H1 (cell line): ENCODE results near the gene NFAM1. TPM values are rescaled to one million over a fixed set of nuclear protein-coding genes. Genes with fewer than 3 reads are reported as not detected.

Experiments used
- CTCF ChIA-PET: fragments of 300-600 bp; sonication (Branson Sonifier 250); formaldehyde crosslinking; loops from one replicate; lab custom pipeline; 2021; ENCODE audit not compliant: partially characterized antibody; lab: Charles Lee
- POLR2A ChIA-PET: fragments of 300-600 bp; sonication (Branson Sonifier 250); formaldehyde crosslinking; loops from one replicate; lab custom pipeline; 2021; ENCODE audit warnings: inconsistent platforms; ENCODE audit not compliant: partially characterized antibody; lab: Charles Lee
- DNase-seq, 2 experiments: peaks; one replicate each; pipeline versions ENCODE4 v3.0.0 to v3.0.0-alpha.2; 2010 to 2022; ENCODE audit warnings: low spot score in 2 of 2, low read depth in 1 of 2, mixed read lengths in 1 of 2
- FAIRE-seq: peaks from 2 replicates; lab custom pipeline; 2011; peaks lifted over from hg19 to GRCh38; lab: Jason Lieb, UNC
- H2AFZ ChIP-seq: 2 replicates; pipeline ENCODE4 v1.8.1; 2012; ENCODE audit warnings: low read length, inconsistent platforms
- H2AK5ac ChIP-seq: 2 replicates; pipeline ENCODE4 v1.6.1; 2013; ENCODE audit warnings: low read depth, low read length
- H2BK120ac ChIP-seq: replicated peaks from 2 replicates; pipeline ENCODE3; 2013; ENCODE audit warnings: low read depth, low read length, inconsistent platforms
- H2BK12ac ChIP-seq: 2 replicates; pipeline ENCODE4 v1.6.1; 2013; ENCODE audit warnings: low read depth, low read length
- H2BK15ac ChIP-seq: 2 replicates; pipeline ENCODE4 v1.6.1; 2013; ENCODE audit warnings: low read length
- H2BK20ac ChIP-seq: 2 replicates; pipeline ENCODE4 v1.6.1; 2013; ENCODE audit warnings: low read length
- H2BK5ac ChIP-seq: 2 replicates; pipeline ENCODE4 v1.6.1; 2013; ENCODE audit warnings: low read depth, low read length
- H3K14ac ChIP-seq: 2 replicates; pipeline ENCODE4 v1.6.1; 2013; ENCODE audit warnings: inconsistent platforms; ENCODE audit not compliant: insufficient read length
- H3K18ac ChIP-seq: 2 replicates; pipeline ENCODE4 v1.6.1; 2013; ENCODE audit warnings: low read length; ENCODE audit errors: extremely low read depth
- H3K23ac ChIP-seq: 2 replicates; pipeline ENCODE4 v1.6.1; 2013; ENCODE audit warnings: inconsistent platforms; ENCODE audit not compliant: insufficient read length
- H3K23me2 ChIP-seq: 2 replicates; pipeline ENCODE4 v1.6.1; 2013; ENCODE audit warnings: low read depth, low read length
- H3K27ac ChIP-seq: 2 replicates; pipeline ENCODE4 v1.6.1; 2011; ENCODE audit warnings: low read depth, low read length, inconsistent platforms
- H3K27me3 ChIP-seq, 4 experiments: replicated peaks in 1 of 4; 1 replicate in 1 of 4; 2 replicates in 3 of 4; pipeline versions ENCODE4 v1.6.1 to v1.8.1; 2011 to 2013; ENCODE audit warnings: low read length in 3 of 4, mild to moderate bottlenecking in 3 of 4, inconsistent platforms in 2 of 4, mixed read lengths in 2 of 4, moderate library complexity in 1 of 4; ENCODE audit not compliant: control insufficient read depth in 3 of 4, insufficient read depth in 3 of 4; ENCODE audit errors: extremely low read depth in 1 of 4
- H3K36me3 ChIP-seq, 4 experiments: 2 replicates each; pipeline versions ENCODE4 v1.6.1 to v1.8.1; 2011 to 2013; ENCODE audit warnings: mild to moderate bottlenecking in 4 of 4, low read length in 3 of 4, moderate library complexity in 2 of 4, control low read depth in 1 of 4, inconsistent platforms in 1 of 4; ENCODE audit not compliant: insufficient read depth in 4 of 4, control insufficient read depth in 2 of 4
- H3K4ac ChIP-seq: replicated peaks from 2 replicates; pipeline ENCODE3; 2013; ENCODE audit warnings: low read length, low read depth, mixed read lengths, inconsistent platforms; ENCODE audit not compliant: insufficient read length
- H3K4me1 ChIP-seq, 4 experiments: replicated peaks in 1 of 4; 1 replicate in 1 of 4; 2 replicates in 3 of 4; pipeline versions ENCODE4 v1.6.1 to v1.8.1; 2011 to 2013; ENCODE audit warnings: low read length in 3 of 4, inconsistent platforms in 2 of 4, mixed read lengths in 1 of 4; ENCODE audit not compliant: insufficient read depth in 4 of 4, control insufficient read depth in 3 of 4
- H3K4me2 ChIP-seq, 2 experiments: 2 replicates each; pipeline versions ENCODE4 v1.6.1 to v1.8.1; 2011 to 2013; ENCODE audit warnings: low read depth in 2 of 2, low read length in 2 of 2, control low read depth in 1 of 2, inconsistent platforms in 1 of 2, mild to moderate bottlenecking in 1 of 2; ENCODE audit not compliant: insufficient read depth in 1 of 2
- H3K4me3 ChIP-seq, 4 experiments: fragments of 200-600, 300-600 bp in 1 of 4; sonication (generic), shearing (Covaris generic), sonication (Bioruptor Twin) in 1 of 4; 2 replicates each; pipeline versions ENCODE4 v1.5.1 to v1.8.1; 2011 to 2016; ENCODE audit warnings: low read length in 4 of 4, low read depth in 3 of 4, control low read depth in 2 of 4, inconsistent platforms in 2 of 4, mild to moderate bottlenecking in 2 of 4, mixed read lengths in 1 of 4, moderate library complexity in 1 of 4; ENCODE audit not compliant: insufficient read depth in 2 of 4; ENCODE audit errors: extremely low read depth in 1 of 4
- H3K56ac ChIP-seq: replicated peaks from 2 replicates; pipeline ENCODE3; 2013; ENCODE audit warnings: low read depth, mild to moderate bottlenecking, mixed read lengths, low read length, inconsistent platforms; ENCODE audit not compliant: insufficient read length
- H3K79me1 ChIP-seq: 2 replicates; pipeline ENCODE4 v1.6.1; 2013; ENCODE audit warnings: low read depth, low read length, control low read depth
- H3K79me2 ChIP-seq, 2 experiments: 2 replicates each; pipeline versions ENCODE4 v1.6.1 to v1.8.1; 2012 to 2013; ENCODE audit warnings: low read length in 2 of 2, mild to moderate bottlenecking in 2 of 2, inconsistent platforms in 1 of 2; ENCODE audit not compliant: insufficient read depth in 2 of 2, control insufficient read depth in 1 of 2
- H3K9ac ChIP-seq, 4 experiments: replicated peaks in 1 of 4; 1 replicate in 1 of 4; 2 replicates in 3 of 4; pipeline versions ENCODE4 v1.6.1 to v1.8.1; 2011 to 2013; ENCODE audit warnings: low read depth in 3 of 4, low read length in 3 of 4, control low read depth in 2 of 4, mild to moderate bottlenecking in 2 of 4, moderate library complexity in 2 of 4, inconsistent platforms in 1 of 4; ENCODE audit errors: extremely low read depth in 1 of 4
- H3K9me3 ChIP-seq, 2 experiments: 2 replicates each; pipeline versions ENCODE4 v1.6.1 to v1.8.1; 2012 to 2013; ENCODE audit warnings: mild to moderate bottlenecking in 2 of 2, moderate library complexity in 2 of 2, control low read depth in 1 of 2, inconsistent platforms in 1 of 2, low read depth in 1 of 2, low read length in 1 of 2, mixed read lengths in 1 of 2; ENCODE audit not compliant: insufficient read depth in 2 of 2
- H4K20me1 ChIP-seq, 2 experiments: replicated peaks in 1 of 2; 2 replicates each; pipeline versions ENCODE3 to v1.8.1; 2011 to 2013; ENCODE audit warnings: inconsistent platforms in 2 of 2, low read length in 2 of 2, mild to moderate bottlenecking in 1 of 2; ENCODE audit not compliant: insufficient read depth in 2 of 2, control insufficient read depth in 1 of 2
- H4K5ac ChIP-seq: 2 replicates; pipeline ENCODE4 v1.6.1; 2013; ENCODE audit warnings: low read length, low read depth, mixed read lengths, inconsistent platforms; ENCODE audit not compliant: insufficient read length
- H4K8ac ChIP-seq: 2 replicates; pipeline ENCODE4 v1.8.0; 2013; ENCODE audit warnings: mild to moderate bottlenecking, moderate library complexity, low read length, inconsistent platforms; ENCODE audit not compliant: insufficient read depth; ENCODE audit errors: extremely low read depth
- H4K91ac ChIP-seq: replicated peaks from 2 replicates; pipeline ENCODE3; 2013; ENCODE audit warnings: low read length, mixed read lengths, inconsistent platforms; ENCODE audit not compliant: insufficient read length
- CBX5 ChIP-seq: fragments of 300-800, 300-1000 bp; sonication (generic); IDR thresholded peaks from 2 replicates; pipeline ENCODE4 v1.7.1; 2016; ENCODE audit warnings: antibody characterized with exemption, low read length, low read depth
- JUN ChIP-seq: IDR thresholded peaks from 2 replicates; pipeline ENCODE4 v1.6.1; 2011; ENCODE audit warnings: low read depth, mild to moderate bottlenecking, improper control_type of control experiment, low read length
- POLR2AphosphoS5 ChIP-seq: IDR thresholded peaks from 2 replicates; pipeline ENCODE4 v1.6.1; 2011; ENCODE audit warnings: low read depth, low read length
- POU5F1 ChIP-seq: IDR thresholded peaks from 2 replicates; pipeline ENCODE4 v1.6.1; 2011; ENCODE audit warnings: low read depth, mild to moderate bottlenecking, low read length, moderate library complexity
- RNF2 ChIP-seq: fragments of 200-900, 300-1000 bp; sonication (generic); IDR thresholded peaks from 2 replicates; pipeline ENCODE4 v1.7.1; 2016; ENCODE audit warnings: borderline replicate concordance, low read depth, mild to moderate bottlenecking, antibody characterized with exemption, low read length; ENCODE audit not compliant: poor library complexity, severe bottlenecking; ENCODE audit errors: missing control alignments
- RXRA ChIP-seq: IDR thresholded peaks from 2 replicates; pipeline ENCODE4 v1.6.1; 2011; ENCODE audit warnings: low read depth, mild to moderate bottlenecking, low read length, moderate library complexity; ENCODE audit not compliant: insufficient read depth
- SP1 ChIP-seq: IDR thresholded peaks from 2 replicates; pipeline ENCODE4 v1.6.1; 2011; ENCODE audit warnings: low read depth, low read length
- TBP ChIP-seq: IDR thresholded peaks from 2 replicates; pipeline ENCODE4 v1.6.1; 2011; ENCODE audit warnings: low read depth, low read length, improper control_type of control experiment
- TEAD4 ChIP-seq: IDR thresholded peaks from 2 replicates; pipeline ENCODE4 v1.6.1; 2012; ENCODE audit warnings: low read depth, low read length, inconsistent platforms, mixed read lengths
- WGBS, 2 experiments: shearing (Covaris generic) in 1 of 2; methylation state at CpG; one replicate each; pipeline versions ENCODE4 v1.1.6 to v1.1.7; 2013 to 2015; ENCODE audit warnings: low lambda C conversion rate in 2 of 2, mixed read lengths in 2 of 2, inconsistent platforms in 1 of 2, low coverage in 1 of 2, missing lambda C conversion rate in 1 of 2; ENCODE audit not compliant: insufficient replicate concordance in 2 of 2, insufficient coverage in 1 of 2, insufficient read length in 1 of 2; ENCODE audit errors: extremely low coverage in 1 of 2, missing lambda C conversion rate in 1 of 2; 5-methylcytosine and 5-hydroxymethylcytosine counted together
- polyA plus RNA-seq, 7 experiments: library from polyadenylated mRNA; depleted of rRNA in 3 of 7; stranded (reverse) in 5 of 7; unstranded in 2 of 7; fragments of >200 nt in 5 of 7; fragments of 200-250 nt in 2 of 7; gene quantifications; 1 replicate in 5 of 7; 2 replicates in 1 of 7; 4 replicates in 1 of 7; pipeline versions ENCODE4 v1.2.1 to v1.2.3, GENCODE V29; 2011 to 2013; ENCODE audit warnings: missing spikeins in 2 of 7, mixed read lengths in 2 of 7
- total RNA-seq: library from RNA; stranded (reverse); fragmentation: NEBNext Ultra II Directional; extraction: Animal tissue kit (Norgen Biotek cat#: 25700); gene quantifications from 2 replicates; pipeline ENCODE4 v1.2.1, GENCODE V29; 2021
- TF ChIP-seq, protein P1 (sequence below): IDR thresholded peaks from 2 replicates; pipeline ENCODE4 v1.6.1; 2012; ENCODE audit warnings: low read length, inconsistent platforms

The NFAM1 gene
- total and polyA plus RNA-seq, 2 of the 8 experiments (the other 6 are each of a cell fraction or from before 2014, with no cell fraction given): 0.62 to 0.73 TPM

DNA sequence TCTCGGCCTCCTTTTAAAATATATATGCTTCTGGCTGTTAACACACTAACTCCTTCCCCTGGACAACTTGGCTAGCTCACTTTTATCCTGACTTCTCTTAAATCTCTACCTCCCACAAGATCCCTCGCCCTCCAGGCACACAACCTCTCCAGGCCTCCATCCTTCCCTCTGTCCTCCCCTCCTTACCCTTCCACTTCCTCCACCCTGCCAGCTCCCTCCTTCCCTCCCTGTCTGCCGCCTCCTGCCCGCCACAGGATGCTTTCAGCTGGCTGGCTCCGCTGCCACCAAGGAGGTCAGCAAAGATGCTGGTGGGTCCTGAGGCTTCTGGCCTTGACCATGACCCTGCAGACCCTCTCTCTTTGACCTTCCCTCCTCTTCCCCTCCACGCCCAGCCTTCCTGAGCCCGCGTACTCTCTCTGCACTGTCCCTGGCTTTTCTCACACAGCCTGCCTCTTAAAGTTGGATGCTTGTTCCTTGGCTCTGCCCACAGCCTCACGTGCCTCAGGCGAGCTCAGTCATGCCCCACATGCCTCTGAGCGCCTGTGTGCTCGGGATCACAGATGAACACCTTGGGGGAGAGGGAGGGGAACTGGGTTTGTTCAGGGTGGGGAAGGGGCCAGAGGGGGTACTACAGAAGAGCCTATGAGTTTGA lies 6.7 kb downstream of the NFAM1 start:
- H2AK5ac ChIP-seq: no peak overlapping the region
- no peak overlapping the region for H3K9ac ChIP-seq
- no peak overlapping the region for H2AFZ ChIP-seq
- CTCF ChIA-PET: interaction anchor here (1.1 to 2.1 kb wide), 5 partner anchors 17 to 256 kb away, joined by 3 to 5 read pairs (median 4); no protein-coding TSS in a partner anchor
- H2BK120ac ChIP-seq: no peak overlapping the region
- H3K36me3 ChIP-seq: no peaks in the 10 kb centered on the region
- no peak overlapping the region for H4K8ac ChIP-seq
- H3K79me1 ChIP-seq: no peaks in the 10 kb centered on the region
- no peaks in the 10 kb centered on the region for H4K20me1 ChIP-seq
- H3K23me2 ChIP-seq: no peaks in the 10 kb centered on the region
- peak overlapping the region; percentile 75; the same call in 1 of the 2 replicates for H2BK12ac ChIP-seq
- H3K79me2 ChIP-seq: no peaks in the 10 kb centered on the region
- H3K4ac ChIP-seq: no peak overlapping the region
- POLR2A ChIA-PET: interaction anchor here (1.5 to 1.7 kb wide), 2 partner anchors 14 to 27 kb away, joined by 4 to 5 read pairs; no protein-coding TSS in a partner anchor
- H3K4me2 ChIP-seq: no peak overlapping the region
- peaks cover 0 to 8% (median 4%) of the 10 kb centered on the region in 4 experiments; a peak in 6 of 7 replicates for H3K4me1 ChIP-seq
- H3K18ac ChIP-seq: peak overlapping the region; percentile 71; the same call in 1 of the 2 replicates
- no peak overlapping the region for H2BK20ac ChIP-seq
- H3K4me3 ChIP-seq: no peak overlapping the region
- WGBS, 2 experiments: 94% methylated on average over 12 of the region's 12 CpGs; no CpG with 5 or more reads in 1 of the 2 experiments
- no peak overlapping the region for H3K14ac ChIP-seq
- H2BK15ac ChIP-seq: 0 out of 2 replicates have a peak overlapping the region, but pooled peaks have one; percentile 6
- no peak overlapping the region for H3K56ac ChIP-seq
- no peak overlapping the region for H3K27ac ChIP-seq
- H3K9me3 ChIP-seq: no peaks in the 10 kb centered on the region
- no peak overlapping the region for H3K23ac ChIP-seq
- H4K91ac ChIP-seq: no peak overlapping the region
- no peak overlapping the region for H4K5ac ChIP-seq
- DNase-seq (no peak), FAIRE-seq (no peak)
- H2BK5ac ChIP-seq: no peak overlapping the region
- no peaks in the 10 kb centered on the region for H3K27me3 ChIP-seq
- TF ChIP-seq CBX5 (no peak), POU5F1 (no peak), SP1 (no peak), TBP (no peak), POLR2AphosphoS5 (no peak), JUN (no peak), RXRA (no peak), TEAD4 (no peak), RNF2 (no peak)
- TF ChIP-seq, protein P1, sequence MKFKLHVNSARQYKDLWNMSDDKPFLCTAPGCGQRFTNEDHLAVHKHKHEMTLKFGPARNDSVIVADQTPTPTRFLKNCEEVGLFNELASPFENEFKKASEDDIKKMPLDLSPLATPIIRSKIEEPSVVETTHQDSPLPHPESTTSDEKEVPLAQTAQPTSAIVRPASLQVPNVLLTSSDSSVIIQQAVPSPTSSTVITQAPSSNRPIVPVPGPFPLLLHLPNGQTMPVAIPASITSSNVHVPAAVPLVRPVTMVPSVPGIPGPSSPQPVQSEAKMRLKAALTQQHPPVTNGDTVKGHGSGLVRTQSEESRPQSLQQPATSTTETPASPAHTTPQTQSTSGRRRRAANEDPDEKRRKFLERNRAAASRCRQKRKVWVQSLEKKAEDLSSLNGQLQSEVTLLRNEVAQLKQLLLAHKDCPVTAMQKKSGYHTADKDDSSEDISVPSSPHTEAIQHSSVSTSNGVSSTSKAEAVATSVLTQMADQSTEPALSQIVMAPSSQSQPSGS: no peak
